ENCODE data around the gene ADA. TPM values are rescaled to one million over a fixed set of nuclear protein-coding genes. Genes with fewer than 3 reads are reported as not detected.
A peak's percentile ranks its signal among the peaks of the same experiment; 100 is the strongest.

The ADA gene
- total and polyA plus RNA-seq, 4 donors, result 2.8 to 16.4 (median 10.7) TPM

DNA sequence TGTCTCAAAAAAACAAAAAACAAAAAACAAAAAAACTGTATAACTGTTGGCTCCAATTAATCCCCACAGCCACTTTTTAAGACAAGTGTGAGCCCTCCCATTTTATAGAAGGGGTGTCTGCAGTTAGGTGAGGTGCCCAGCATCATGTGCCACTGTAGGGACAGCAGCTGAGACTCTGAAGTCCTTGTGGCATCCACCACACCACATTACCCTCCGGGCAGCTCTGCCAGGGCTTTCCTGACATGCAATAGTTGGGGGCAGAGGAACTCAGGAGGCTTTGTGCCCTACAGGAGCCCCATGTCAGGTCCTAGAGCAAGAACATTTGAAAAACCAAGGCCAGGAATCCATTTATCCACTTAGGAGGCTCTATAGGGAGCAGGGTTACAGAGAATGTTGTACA, 51.8 kb downstream of the ADA start:
- ATAC-seq (ENCODE audit: low FRiP score) (no peak), DNase-seq (no peak)
- Histone ChIP-seq H3K27me3 (ENCODE audit: control insufficient read depth in 1 of 2, insufficient read depth in 2 of 2, low read length in 1 of 2) (no peaks in the 10 kb centered on the region), H3K9me3 (ENCODE audit: control insufficient read depth, low read length) (no peaks in the 10 kb centered on the region), H3K4me3 (ENCODE audit: low read length in 2 of 2) (no peak overlapping the region), H3K36me3 (ENCODE audit: control insufficient read depth in 1 of 2, insufficient read depth in 2 of 2, low read length in 1 of 2) (no peaks in the 10 kb centered on the region), H3K27ac (ENCODE audit: low read depth in 1 of 2, low read length in 2 of 2) (peak overlapping the region; percentile 83 to 84), H3K4me1 (ENCODE audit: control insufficient read depth in 1 of 2, insufficient read depth in 2 of 2, low read length in 2 of 2) (peaks cover 11 to 12% of the 10 kb centered on the region in 2 donors)
- intact Hi-C loops (cut with DNase I), result loop anchor here in 1 of 2 donors (5.0 to 10.0 kb wide), 2 partner anchors 77 to 445 kb away; partner anchors contain the start of gene SERINC3
- WGBS, 2 donors, result 39 to 71% methylated on average over 1 of the region's 1 CpG

DNA sequence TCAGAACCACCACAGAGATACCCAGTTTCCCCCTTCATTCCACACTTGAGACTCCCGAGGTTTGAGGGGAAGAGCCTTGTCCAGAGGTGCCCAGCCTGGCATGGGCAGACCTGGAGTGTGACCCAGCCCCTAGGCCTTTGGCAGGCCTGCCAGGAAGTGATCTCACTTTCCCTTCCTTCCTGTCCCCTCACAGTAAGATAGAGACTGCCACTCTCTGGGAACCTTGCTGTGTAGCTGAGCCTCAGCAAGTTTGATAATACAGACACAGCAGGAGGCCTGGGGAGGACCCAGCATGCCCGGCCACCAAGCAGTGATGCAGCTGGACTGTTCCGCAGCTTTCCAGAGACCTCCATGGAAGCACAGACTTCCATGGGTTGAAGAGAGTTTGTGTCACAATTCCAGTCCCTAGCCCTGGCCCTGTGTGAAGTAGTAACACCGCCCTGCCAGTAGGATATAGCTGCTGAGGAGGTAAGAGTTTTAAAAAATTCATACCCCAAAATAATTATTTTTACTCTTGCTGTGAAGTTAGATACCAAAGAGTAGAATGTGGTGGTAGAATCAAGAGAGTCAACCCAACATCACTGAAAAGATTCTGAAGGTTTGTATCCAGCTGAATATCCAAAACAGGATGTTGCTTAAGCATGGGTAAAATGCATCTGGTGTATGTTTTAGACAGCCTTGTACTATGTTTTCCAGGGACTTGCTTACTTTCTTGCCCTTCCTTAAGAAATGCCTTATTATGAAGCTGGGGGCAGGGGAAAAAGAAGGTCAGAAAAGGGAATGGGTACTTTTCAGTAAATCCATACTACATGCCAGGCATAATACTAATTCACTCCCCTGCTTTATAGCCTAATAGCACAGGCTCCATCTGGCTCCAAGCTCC, 52.8 kb downstream of the ADA start:
- intact Hi-C loops (cut with DNase I), result loop anchor here in 1 of 2 donors (10.0 kb wide), 1 partner anchor 444 kb away; no protein-coding TSS in a partner anchor
- Histone ChIP-seq H3K27ac (ENCODE audit: low read depth in 1 of 2, low read length in 2 of 2) (peak overlapping the region; percentile 78 to 91), H3K9me3 (ENCODE audit: control insufficient read depth, low read length) (no peaks in the 10 kb centered on the region), H3K4me1 (ENCODE audit: control insufficient read depth in 1 of 2, insufficient read depth in 2 of 2, low read length in 2 of 2) (peaks cover 12 to 19% of the 10 kb centered on the region in 2 donors), H3K36me3 (ENCODE audit: control insufficient read depth in 1 of 2, insufficient read depth in 2 of 2, low read length in 1 of 2) (no peaks in the 10 kb centered on the region), H3K4me3 (ENCODE audit: low read length in 2 of 2) (no peak overlapping the region), H3K27me3 (ENCODE audit: control insufficient read depth in 1 of 2, insufficient read depth in 2 of 2, low read length in 1 of 2) (no peaks in the 10 kb centered on the region)
- 45 to 49% methylated on average over 4 of the region's 4 CpGs for WGBS, 2 donors
- ATAC-seq (ENCODE audit: low FRiP score) (no peak), DNase-seq (peak in 1 of 2 donors; percentile 74)

DNA sequence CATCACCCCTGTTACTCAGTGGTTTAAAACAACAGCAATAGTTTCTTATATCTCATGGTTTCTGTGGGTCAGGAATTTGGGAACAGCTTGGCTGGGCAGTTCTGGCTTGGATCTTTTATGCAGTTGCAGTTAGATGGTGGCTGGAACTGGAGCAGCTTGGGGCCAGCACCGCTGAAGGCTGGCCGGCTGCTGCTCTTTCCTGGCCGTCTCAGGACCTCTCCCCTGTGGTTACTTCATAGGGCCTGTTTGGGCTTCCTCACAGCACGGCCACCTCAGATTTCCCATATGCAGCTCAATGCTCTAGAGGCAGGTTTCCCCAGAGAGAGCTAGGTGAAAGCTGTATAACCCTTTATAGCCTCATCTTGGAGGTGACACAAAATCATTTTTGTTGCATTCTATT, 53.6 kb downstream of the ADA start:
- intact Hi-C loops (cut with DNase I), result loop anchor here in 1 of 2 donors (10.0 kb wide), 1 partner anchor 443 kb away; no protein-coding TSS in a partner anchor
- no peaks in the 10 kb centered on the region for H3K27me3 ChIP-seq (ENCODE audit: control insufficient read depth in 1 of 2, insufficient read depth in 2 of 2, low read length in 1 of 2)
- 1 to 2% methylated on average over 4 of the region's 4 CpGs for WGBS, 2 donors
- no peaks in the 10 kb centered on the region for H3K36me3 ChIP-seq (ENCODE audit: control insufficient read depth in 1 of 2, insufficient read depth in 2 of 2, low read length in 1 of 2)
- H3K4me1 ChIP-seq (ENCODE audit: control insufficient read depth in 1 of 2, insufficient read depth in 2 of 2, low read length in 2 of 2), result peaks cover 10 to 19% of the 10 kb centered on the region in 2 donors
- H3K27ac ChIP-seq (ENCODE audit: low read depth in 1 of 2, low read length in 2 of 2), result peak overlapping the region; percentile 78 to 91
- H3K4me3 ChIP-seq (ENCODE audit: low read length in 2 of 2), result no peak overlapping the region
- H3K9me3 ChIP-seq (ENCODE audit: control insufficient read depth, low read length), result no peaks in the 10 kb centered on the region
- ATAC-seq (ENCODE audit: low FRiP score) (no peak), DNase-seq (no peak)

DNA sequence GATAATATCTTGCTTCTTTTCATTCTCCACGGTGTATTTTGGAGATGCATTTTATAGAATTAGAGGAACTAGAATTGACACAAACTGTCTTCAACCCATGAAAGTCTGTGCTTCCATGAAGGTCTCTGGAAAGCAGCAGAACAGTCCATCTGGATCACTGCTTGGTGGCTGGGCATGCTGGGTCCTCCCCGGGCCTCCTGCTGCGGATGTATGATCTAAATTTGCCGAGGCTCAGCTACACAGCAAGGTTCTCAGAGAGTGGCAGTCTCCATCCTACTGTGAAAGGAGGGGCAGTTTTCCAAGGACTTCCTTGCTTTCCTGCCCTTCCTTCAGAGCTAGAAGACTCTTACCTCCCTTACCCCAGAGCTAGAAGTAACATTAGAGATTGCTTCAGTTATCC, 54.0 kb downstream of the ADA start:
- Histone ChIP-seq H3K9me3 (ENCODE audit: control insufficient read depth, low read length) (no peaks in the 10 kb centered on the region), H3K27ac (ENCODE audit: low read depth in 1 of 2, low read length in 2 of 2) (peak overlapping the region; percentile 78 to 91), H3K36me3 (ENCODE audit: control insufficient read depth in 1 of 2, insufficient read depth in 2 of 2, low read length in 1 of 2) (no peaks in the 10 kb centered on the region), H3K4me3 (ENCODE audit: low read length in 2 of 2) (no peak overlapping the region), H3K27me3 (ENCODE audit: control insufficient read depth in 1 of 2, insufficient read depth in 2 of 2, low read length in 1 of 2) (no peaks in the 10 kb centered on the region), H3K4me1 (ENCODE audit: control insufficient read depth in 1 of 2, insufficient read depth in 2 of 2, low read length in 2 of 2) (peaks cover 10 to 19% of the 10 kb centered on the region in 2 donors)
- intact Hi-C loops (cut with DNase I), result loop anchor here in 1 of 2 donors (10.0 kb wide), 1 partner anchor 443 kb away; no protein-coding TSS in a partner anchor
- DNase-seq, result no peak
- no peak for ATAC-seq (ENCODE audit: low FRiP score)
- 23 to 25% methylated on average over 4 of the region's 4 CpGs for WGBS, 2 donors

DNA sequence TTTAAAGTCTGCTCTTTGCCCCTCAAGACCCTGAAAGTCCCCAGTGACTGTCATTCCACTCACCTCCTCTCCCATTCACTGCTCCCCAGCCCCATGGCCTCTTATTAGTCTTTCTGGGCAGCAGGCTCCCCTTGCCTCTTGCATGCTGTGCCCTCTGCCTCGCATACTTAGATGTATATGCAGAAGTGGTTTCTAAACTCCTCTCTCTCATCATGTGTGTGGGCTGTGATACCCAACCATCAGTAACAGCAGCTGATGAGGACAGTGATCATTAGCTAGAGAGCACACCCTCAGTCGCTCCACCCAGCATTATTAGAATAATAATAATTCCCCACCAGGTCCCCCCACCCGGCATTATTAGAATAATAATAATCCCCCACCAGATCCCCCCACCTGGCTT, 54.6 kb downstream of the ADA start:
- H3K36me3 ChIP-seq (ENCODE audit: control insufficient read depth in 1 of 2, insufficient read depth in 2 of 2, low read length in 1 of 2), result no peaks in the 10 kb centered on the region
- peak overlapping the region in 1 of 2 donors; percentile 66 for H3K27ac ChIP-seq (ENCODE audit: low read depth in 1 of 2, low read length in 2 of 2)
- DNase-seq (no peak), ATAC-seq (ENCODE audit: low FRiP score) (no peak)
- peaks cover 10 to 19% of the 10 kb centered on the region in 2 donors for H3K4me1 ChIP-seq (ENCODE audit: control insufficient read depth in 1 of 2, insufficient read depth in 2 of 2, low read length in 2 of 2)
- no peaks in the 10 kb centered on the region for H3K27me3 ChIP-seq (ENCODE audit: control insufficient read depth in 1 of 2, insufficient read depth in 2 of 2, low read length in 1 of 2)
- no peaks in the 10 kb centered on the region for H3K9me3 ChIP-seq (ENCODE audit: control insufficient read depth, low read length)
- 92 to 94% methylated on average over 3 of the region's 3 CpGs for WGBS, 2 donors
- intact Hi-C loops (cut with DNase I), result loop anchor here in 1 of 2 donors (10.0 kb wide), 1 partner anchor 442 kb away; no protein-coding TSS in a partner anchor
- no peak overlapping the region for H3K4me3 ChIP-seq (ENCODE audit: low read length in 2 of 2)

DNA sequence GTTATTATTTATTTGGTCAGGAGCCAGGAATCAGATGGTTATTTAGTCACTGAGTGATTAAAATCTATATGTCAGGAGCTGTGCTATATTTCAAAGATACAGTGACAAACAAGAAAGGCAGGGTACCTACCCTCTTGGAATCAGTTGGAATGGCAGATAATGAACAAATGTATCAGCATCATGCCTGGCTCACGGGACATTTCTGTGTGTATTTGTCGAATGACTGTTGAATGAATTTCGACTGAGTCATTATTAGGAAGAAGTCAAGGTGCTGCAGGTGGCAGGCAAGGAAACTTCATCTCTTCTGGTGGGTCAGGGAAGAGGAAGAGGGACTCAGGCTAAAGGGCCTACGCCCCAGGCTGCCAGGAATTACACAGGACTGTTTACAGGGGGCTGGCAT, 55.5 kb downstream of the ADA start:
- no peaks in the 10 kb centered on the region for H3K27me3 ChIP-seq (ENCODE audit: control insufficient read depth in 1 of 2, insufficient read depth in 2 of 2, low read length in 1 of 2)
- H3K4me3 ChIP-seq (ENCODE audit: low read length in 2 of 2), result no peak overlapping the region
- ATAC-seq (ENCODE audit: low FRiP score) (no peak), DNase-seq (no peak)
- H3K36me3 ChIP-seq (ENCODE audit: control insufficient read depth in 1 of 2, insufficient read depth in 2 of 2, low read length in 1 of 2), result no peaks in the 10 kb centered on the region
- 94% methylated on average over 4 of the region's 4 CpGs for WGBS, 2 donors
- no peaks in the 10 kb centered on the region for H3K9me3 ChIP-seq (ENCODE audit: control insufficient read depth, low read length)
- intact Hi-C loops (cut with DNase I), result loop anchor here in 1 of 2 donors (10.0 kb wide), 1 partner anchor 441 kb away; no protein-coding TSS in a partner anchor
- peaks cover 10 to 19% of the 10 kb centered on the region in 2 donors for H3K4me1 ChIP-seq (ENCODE audit: control insufficient read depth in 1 of 2, insufficient read depth in 2 of 2, low read length in 2 of 2)
- peak overlapping the region; percentile 29 to 66 for H3K27ac ChIP-seq (ENCODE audit: low read depth in 1 of 2, low read length in 2 of 2)

DNA sequence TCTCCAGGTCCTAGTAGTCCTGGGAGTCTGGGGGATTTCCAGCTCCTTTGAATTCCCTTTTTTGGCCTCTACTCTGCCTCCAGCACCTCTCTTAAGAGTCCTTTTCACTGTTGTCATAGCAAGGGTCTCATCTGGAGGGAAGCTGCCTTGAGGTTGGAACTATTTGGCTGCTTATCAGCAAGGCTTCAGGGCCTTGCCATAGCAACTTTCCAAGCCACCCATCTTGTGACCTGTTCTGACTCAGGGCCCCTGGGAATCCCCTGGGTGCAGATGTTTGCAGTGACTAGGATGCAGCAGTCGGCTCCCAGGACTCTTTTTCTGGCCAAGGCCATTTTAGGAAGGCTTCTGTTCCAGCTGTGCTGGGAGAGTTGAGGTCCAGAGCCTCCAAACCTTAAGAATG, 56.8 kb downstream of the ADA start:
- H3K36me3 ChIP-seq (ENCODE audit: control insufficient read depth in 1 of 2, insufficient read depth in 2 of 2, low read length in 1 of 2), result peaks cover 0 to 4% of the 10 kb centered on the region in 2 donors
- H3K27ac ChIP-seq (ENCODE audit: low read depth in 1 of 2, low read length in 2 of 2), result peak overlapping the region; percentile 58 to 76
- no peak overlapping the region for H3K4me3 ChIP-seq (ENCODE audit: low read length in 2 of 2)
- intact Hi-C loops (cut with DNase I), result loop anchor here in 1 of 2 donors (10.0 kb wide), 1 partner anchor 440 kb away; no protein-coding TSS in a partner anchor
- WGBS, 2 donors, result 4% methylated on average over 1 of the region's 1 CpG
- H3K27me3 ChIP-seq (ENCODE audit: control insufficient read depth in 1 of 2, insufficient read depth in 2 of 2, low read length in 1 of 2), result no peaks in the 10 kb centered on the region
- H3K9me3 ChIP-seq (ENCODE audit: control insufficient read depth, low read length), result no peaks in the 10 kb centered on the region
- peak in 1 of 2 donors; percentile 73 for DNase-seq
- peaks cover 7 to 12% of the 10 kb centered on the region in 2 donors for H3K4me1 ChIP-seq (ENCODE audit: control insufficient read depth in 1 of 2, insufficient read depth in 2 of 2, low read length in 2 of 2)
- ATAC-seq (ENCODE audit: low FRiP score), result peak; percentile 30

DNA sequence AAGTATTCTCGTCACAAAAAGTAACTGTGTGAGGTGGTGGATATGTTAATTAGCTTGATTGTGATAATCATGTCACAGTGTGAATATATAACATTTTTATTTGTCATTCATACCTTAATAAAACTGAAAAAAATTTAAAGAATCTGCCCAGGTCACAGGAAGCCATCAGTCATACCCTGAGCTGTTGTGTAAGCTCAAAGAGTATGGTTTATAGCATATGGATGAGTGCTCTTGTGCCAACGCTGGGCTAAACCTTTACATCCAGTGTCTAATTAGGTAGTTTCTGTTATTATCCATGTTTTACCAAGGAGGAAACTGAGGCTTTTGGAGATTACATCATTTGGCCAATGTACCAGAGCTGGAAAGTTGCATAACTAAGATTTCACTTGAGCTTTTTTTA, 57.7 kb downstream of the ADA start:
- Histone ChIP-seq H3K9me3 (ENCODE audit: control insufficient read depth, low read length) (no peaks in the 10 kb centered on the region), H3K27me3 (ENCODE audit: control insufficient read depth in 1 of 2, insufficient read depth in 2 of 2, low read length in 1 of 2) (no peaks in the 10 kb centered on the region), H3K27ac (ENCODE audit: low read depth in 1 of 2, low read length in 2 of 2) (peak overlapping the region; percentile 20 to 58), H3K4me3 (ENCODE audit: low read length in 2 of 2) (no peak overlapping the region), H3K4me1 (ENCODE audit: control insufficient read depth in 1 of 2, insufficient read depth in 2 of 2, low read length in 2 of 2) (peaks cover 7 to 10% of the 10 kb centered on the region in 2 donors), H3K36me3 (ENCODE audit: control insufficient read depth in 1 of 2, insufficient read depth in 2 of 2, low read length in 1 of 2) (peaks cover 0 to 4% of the 10 kb centered on the region in 2 donors)
- ATAC-seq (ENCODE audit: low FRiP score), result no peak
- intact Hi-C loops (cut with DNase I), result loop anchor here in 1 of 2 donors (10.0 kb wide), 1 partner anchor 439 kb away; no protein-coding TSS in a partner anchor
- 60 to 64% methylated on average over 2 of the region's 2 CpGs for WGBS, 2 donors
- no peak for DNase-seq

Data from aorta (tissue), 5 donors.